Panc1 (cell line): ENCODE data around the gene VMAC.

Source experiments
- POLR2AphosphoS5 ChIP-seq: IDR thresholded peaks from 2 replicates; pipeline ENCODE4 v1.6.1; 2012; ENCODE audit warnings: mild to moderate bottlenecking, low read depth, low read length, moderate library complexity
- SIN3A ChIP-seq: IDR thresholded peaks from 2 replicates; pipeline ENCODE4 v1.6.1; 2012; ENCODE audit warnings: low read depth, mild to moderate bottlenecking, low read length, moderate library complexity, borderline replicate concordance; ENCODE audit not compliant: insufficient read depth
- TCF7L2 ChIP-seq: IDR thresholded peaks from 2 replicates; pipeline ENCODE4 v1.6.1; 2011; ENCODE audit warnings: mild to moderate bottlenecking, low read depth, low read length, inconsistent platforms
- TF ChIP-seq, protein P1 (sequence below): fragments of 450-650 bp; IDR thresholded peaks from 2 replicates; pipeline ENCODE4 v1.5.1; 2017; ENCODE audit warnings: mild to moderate bottlenecking
- TF ChIP-seq, protein P2 (sequence below), 2 experiments: IDR thresholded peaks; 2 replicates each; pipeline ENCODE4 v1.6.1; 2011 to 2012; ENCODE audit warnings: low read depth in 2 of 2, control low read depth in 1 of 2, low read length in 1 of 2, mild to moderate bottlenecking in 1 of 2, moderate library complexity in 1 of 2; ENCODE audit not compliant: insufficient read depth in 1 of 2

DNA sequence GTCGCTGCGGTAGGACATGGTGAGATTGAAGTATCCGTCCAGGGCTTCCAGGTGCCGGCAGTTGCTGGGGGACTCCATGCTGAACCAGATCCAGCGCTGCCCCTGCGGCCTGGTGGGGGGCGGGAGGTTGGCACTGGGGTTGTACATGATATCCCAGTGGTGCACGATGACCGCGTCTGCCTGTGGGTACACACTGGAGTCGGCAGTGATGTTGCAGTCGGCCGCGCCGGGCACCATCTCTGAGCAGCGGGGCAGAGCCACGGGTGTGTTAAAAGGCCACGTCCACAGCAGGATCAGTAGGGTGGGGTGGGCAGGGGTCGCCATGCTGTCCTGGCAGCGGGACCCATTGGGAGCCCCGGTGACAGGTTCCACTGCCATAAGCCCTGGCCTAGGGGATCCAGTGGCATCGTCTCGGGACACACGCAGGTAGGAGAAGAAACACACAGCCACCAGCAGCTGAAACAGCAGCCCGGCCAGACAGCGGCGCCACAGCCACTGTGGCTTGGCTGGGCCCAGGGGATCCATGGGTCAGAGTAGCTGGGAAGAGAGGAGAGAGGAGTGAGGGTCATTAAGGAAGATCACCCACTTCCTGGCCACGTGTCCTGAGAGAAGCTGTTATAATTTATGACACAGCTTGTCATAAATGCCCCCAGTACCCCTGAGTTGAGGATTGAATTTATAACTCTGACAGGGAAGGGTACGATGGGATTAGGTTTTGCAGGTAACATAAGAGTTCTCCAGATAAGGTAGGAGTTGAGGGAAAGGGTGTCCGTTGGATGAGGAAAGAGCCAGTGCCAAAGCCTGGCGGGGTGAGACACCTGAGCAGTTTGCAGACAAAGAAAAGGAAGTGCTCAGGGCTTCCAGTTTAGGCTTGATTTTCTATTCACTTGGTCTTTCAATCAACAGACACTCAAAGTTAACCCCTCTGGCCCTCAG, 37.2 kb upstream of the VMAC start:
- TF ChIP-seq, protein P1, sequence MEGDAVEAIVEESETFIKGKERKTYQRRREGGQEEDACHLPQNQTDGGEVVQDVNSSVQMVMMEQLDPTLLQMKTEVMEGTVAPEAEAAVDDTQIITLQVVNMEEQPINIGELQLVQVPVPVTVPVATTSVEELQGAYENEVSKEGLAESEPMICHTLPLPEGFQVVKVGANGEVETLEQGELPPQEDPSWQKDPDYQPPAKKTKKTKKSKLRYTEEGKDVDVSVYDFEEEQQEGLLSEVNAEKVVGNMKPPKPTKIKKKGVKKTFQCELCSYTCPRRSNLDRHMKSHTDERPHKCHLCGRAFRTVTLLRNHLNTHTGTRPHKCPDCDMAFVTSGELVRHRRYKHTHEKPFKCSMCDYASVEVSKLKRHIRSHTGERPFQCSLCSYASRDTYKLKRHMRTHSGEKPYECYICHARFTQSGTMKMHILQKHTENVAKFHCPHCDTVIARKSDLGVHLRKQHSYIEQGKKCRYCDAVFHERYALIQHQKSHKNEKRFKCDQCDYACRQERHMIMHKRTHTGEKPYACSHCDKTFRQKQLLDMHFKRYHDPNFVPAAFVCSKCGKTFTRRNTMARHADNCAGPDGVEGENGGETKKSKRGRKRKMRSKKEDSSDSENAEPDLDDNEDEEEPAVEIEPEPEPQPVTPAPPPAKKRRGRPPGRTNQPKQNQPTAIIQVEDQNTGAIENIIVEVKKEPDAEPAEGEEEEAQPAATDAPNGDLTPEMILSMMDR, result no peak
- no peak for TF ChIP-seq POLR2AphosphoS5
- TF ChIP-seq, protein P2, sequence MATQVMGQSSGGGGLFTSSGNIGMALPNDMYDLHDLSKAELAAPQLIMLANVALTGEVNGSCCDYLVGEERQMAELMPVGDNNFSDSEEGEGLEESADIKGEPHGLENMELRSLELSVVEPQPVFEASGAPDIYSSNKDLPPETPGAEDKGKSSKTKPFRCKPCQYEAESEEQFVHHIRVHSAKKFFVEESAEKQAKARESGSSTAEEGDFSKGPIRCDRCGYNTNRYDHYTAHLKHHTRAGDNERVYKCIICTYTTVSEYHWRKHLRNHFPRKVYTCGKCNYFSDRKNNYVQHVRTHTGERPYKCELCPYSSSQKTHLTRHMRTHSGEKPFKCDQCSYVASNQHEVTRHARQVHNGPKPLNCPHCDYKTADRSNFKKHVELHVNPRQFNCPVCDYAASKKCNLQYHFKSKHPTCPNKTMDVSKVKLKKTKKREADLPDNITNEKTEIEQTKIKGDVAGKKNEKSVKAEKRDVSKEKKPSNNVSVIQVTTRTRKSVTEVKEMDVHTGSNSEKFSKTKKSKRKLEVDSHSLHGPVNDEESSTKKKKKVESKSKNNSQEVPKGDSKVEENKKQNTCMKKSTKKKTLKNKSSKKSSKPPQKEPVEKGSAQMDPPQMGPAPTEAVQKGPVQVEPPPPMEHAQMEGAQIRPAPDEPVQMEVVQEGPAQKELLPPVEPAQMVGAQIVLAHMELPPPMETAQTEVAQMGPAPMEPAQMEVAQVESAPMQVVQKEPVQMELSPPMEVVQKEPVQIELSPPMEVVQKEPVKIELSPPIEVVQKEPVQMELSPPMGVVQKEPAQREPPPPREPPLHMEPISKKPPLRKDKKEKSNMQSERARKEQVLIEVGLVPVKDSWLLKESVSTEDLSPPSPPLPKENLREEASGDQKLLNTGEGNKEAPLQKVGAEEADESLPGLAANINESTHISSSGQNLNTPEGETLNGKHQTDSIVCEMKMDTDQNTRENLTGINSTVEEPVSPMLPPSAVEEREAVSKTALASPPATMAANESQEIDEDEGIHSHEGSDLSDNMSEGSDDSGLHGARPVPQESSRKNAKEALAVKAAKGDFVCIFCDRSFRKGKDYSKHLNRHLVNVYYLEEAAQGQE (IDR thresholded peaks at IDR 0.05; ENCODE audit: insufficient read depth in 1 of 2, low read depth in 2 of 2, low read length in 1 of 2), result no peak
- TF ChIP-seq TCF7L2, result no peak
- TF ChIP-seq SIN3A, result no peak
